B cell (primary cell): ENCODE data around the gene CBX2. TPM values are rescaled to one million over a fixed set of nuclear protein-coding genes. Genes with fewer than 3 reads are reported as not detected.

Experiments used
- ATAC-seq: fragments of 200-7000 bp; cut with Tn5 transposase; one replicate; pipeline ENCODE4 v1.10.0; 2021; ENCODE audit warnings: low read depth, mild to moderate bottlenecking, moderate number of reproducible peaks, moderate library complexity
- CTCF ChIA-PET: fragments of 350-600 bp; sonication (Branson Sonifier 250); formaldehyde crosslinking; loops from one replicate; lab custom pipeline; 2021; ENCODE audit warnings: antibody characterized with exemption, inconsistent platforms; lab: Charles Lee
- POLR2A ChIA-PET: fragments of 350-600 bp; sonication (Branson Sonifier 250); formaldehyde crosslinking; loops from one replicate; lab custom pipeline; 2021; ENCODE audit warnings: antibody characterized with exemption; lab: Charles Lee
- DNase-seq: peaks from one replicate; pipeline ENCODE4 v3.0.0; 2013
- H2AFZ ChIP-seq: 2 replicates; pipeline ENCODE4 v1.6.1; 2012; ENCODE audit warnings: mild to moderate bottlenecking, low read depth, low read length; ENCODE audit not compliant: insufficient read depth, poor library complexity, severe bottlenecking
- H3K27ac ChIP-seq, 2 donors: 1 replicate in 1 of 2; 2 replicates in 1 of 2; pipeline ENCODE4 v1.5.1; 2012 to 2013; ENCODE audit warnings: low read length in 2 of 2, mild to moderate bottlenecking in 2 of 2, moderate library complexity in 1 of 2
- H3K27me3 ChIP-seq, 4 experiments: fragments of 200-600 bp in 1 of 4; sonication (generic) in 1 of 4; replicated peaks in 1 of 4; 1 replicate in 2 of 4; 2 replicates in 2 of 4; pipeline versions ENCODE4 v1.6.1 to v1.7.0; 2013 to 2016; ENCODE audit warnings: low read length in 3 of 4, mild to moderate bottlenecking in 2 of 4, mixed read lengths in 1 of 4, moderate library complexity in 1 of 4; ENCODE audit not compliant: insufficient read depth in 4 of 4, control insufficient read depth in 3 of 4; ENCODE audit errors: control extremely low read depth in 1 of 4
- H3K36me3 ChIP-seq, 2 experiments: replicated peaks in 1 of 2; 1 replicate in 1 of 2; 2 replicates in 1 of 2; pipeline versions ENCODE4 v1.6.1 to v1.7.1; 2013; ENCODE audit warnings: low read length in 1 of 2; ENCODE audit not compliant: insufficient read depth in 2 of 2, control insufficient read depth in 1 of 2; ENCODE audit errors: control extremely low read depth in 1 of 2, extremely low read depth in 1 of 2
- H3K4me1 ChIP-seq, 2 donors: fragments of 200-600 bp in 1 of 2; sonication (generic) in 1 of 2; 1 replicate in 1 of 2; 2 replicates in 1 of 2; pipeline versions ENCODE4 v1.5.1 to v1.6.1; 2013 to 2017; ENCODE audit warnings: low read length in 2 of 2; ENCODE audit not compliant: control insufficient read depth in 2 of 2, insufficient read depth in 2 of 2
- H3K4me2 ChIP-seq: replicated peaks from 2 replicates; pipeline ENCODE3; 2012; ENCODE audit warnings: mild to moderate bottlenecking, low read depth, low read length; ENCODE audit not compliant: poor library complexity, severe bottlenecking
- H3K4me3 ChIP-seq, 5 experiments: fragments of 200-600 bp in 1 of 5; sonication (generic) in 1 of 5; 1 replicate in 3 of 5; 2 replicates in 2 of 5; pipeline versions ENCODE4 v1.5.1 to v1.7.0; 2011 to 2016; ENCODE audit warnings: low read length in 4 of 5, mild to moderate bottlenecking in 4 of 5, low read depth in 2 of 5, control low read depth in 1 of 5, moderate library complexity in 1 of 5; ENCODE audit not compliant: insufficient read depth in 1 of 5; ENCODE audit errors: control extremely low read depth in 1 of 5, extremely low read depth in 1 of 5
- H3K79me2 ChIP-seq: fragments of 200-600 bp; sonication (generic); one replicate; pipeline ENCODE4 v1.6.0; 2016; ENCODE audit warnings: low read length; ENCODE audit not compliant: control insufficient read depth, insufficient read depth
- H3K9ac ChIP-seq: fragments of 200-600 bp; sonication (generic); 2 replicates; pipeline ENCODE4 v1.6.1; 2017; ENCODE audit warnings: mild to moderate bottlenecking, low read length, moderate library complexity
- H3K9me3 ChIP-seq, 3 donors: one replicate each; pipeline versions ENCODE4 v1.6.1 to v1.7.1; 2013; ENCODE audit warnings: low read length in 2 of 3; ENCODE audit not compliant: control insufficient read depth in 2 of 3, insufficient read depth in 1 of 3; ENCODE audit errors: control extremely low read depth in 1 of 3
- H4K20me1 ChIP-seq: 2 replicates; pipeline ENCODE4 v1.6.0; 2012; ENCODE audit warnings: mild to moderate bottlenecking, low read length; ENCODE audit not compliant: insufficient read depth, control insufficient read depth, poor library complexity, severe bottlenecking
- H3K27ac Mint-ChIP-seq: one replicate; pipeline ENCODE4 v1.8.0; 2021; ENCODE audit warnings: mixed read lengths
- H3K27me3 Mint-ChIP-seq: one replicate; pipeline ENCODE4 v1.8.0; 2021; ENCODE audit warnings: mixed read lengths
- H3K4me1 Mint-ChIP-seq: one replicate; pipeline ENCODE4 v1.8.0; 2021; ENCODE audit warnings: mixed read lengths
- H3K4me3 Mint-ChIP-seq: one replicate; pipeline ENCODE4 v1.8.0; 2021; ENCODE audit warnings: mixed read lengths
- H3K9me3 Mint-ChIP-seq: one replicate; pipeline ENCODE4 v1.8.0; 2022; ENCODE audit warnings: mixed read lengths; ENCODE audit not compliant: insufficient read depth
- CTCF ChIP-seq: fragments of 200-600 bp; IDR thresholded peaks from one replicate; pipeline ENCODE4 v1.8.0; 2022; ENCODE audit warnings: antibody characterized with exemption, mild to moderate bottlenecking
- EZH2 ChIP-seq: IDR thresholded peaks from 2 replicates; pipeline ENCODE4 v1.6.1; 2012; ENCODE audit warnings: borderline replicate concordance, low read depth, mild to moderate bottlenecking, moderate library complexity, low read length; ENCODE audit not compliant: insufficient read depth, poor library complexity, severe bottlenecking
- WGBS: methylation state at CpG from one replicate; pipeline ENCODE4 v1.1.5; 2013; ENCODE audit warnings: missing lambda C conversion rate; ENCODE audit not compliant: insufficient coverage; 5-methylcytosine and 5-hydroxymethylcytosine counted together
- intact Hi-C: fragments of 100-400 bp; cut with micrococcal nuclease; formaldehyde crosslinking; loops from one replicate; pipeline ENCODE4 v1.10.0; 2022
- polyA plus RNA-seq: library from polyadenylated mRNA; depleted of rRNA; stranded (reverse); fragments of >200 nt; gene quantifications from 2 replicates; pipeline ENCODE4 v1.2.3, GENCODE V29; 2012
- total RNA-seq, 2 donors: library from RNA; stranded (reverse); fragments of 120-200 nt in 1 of 2; gene quantifications; 1 replicate in 1 of 2; 2 replicates in 1 of 2; pipeline versions ENCODE4 v1.2.3 to v1.2.4, GENCODE V29; 2013 to 2022

Gene CBX2
- total and polyA plus RNA-seq, 2 donors (not counting 1 experiment from before 2014, with no cell fraction given), result 0.10 to 0.47 TPM

DNA sequence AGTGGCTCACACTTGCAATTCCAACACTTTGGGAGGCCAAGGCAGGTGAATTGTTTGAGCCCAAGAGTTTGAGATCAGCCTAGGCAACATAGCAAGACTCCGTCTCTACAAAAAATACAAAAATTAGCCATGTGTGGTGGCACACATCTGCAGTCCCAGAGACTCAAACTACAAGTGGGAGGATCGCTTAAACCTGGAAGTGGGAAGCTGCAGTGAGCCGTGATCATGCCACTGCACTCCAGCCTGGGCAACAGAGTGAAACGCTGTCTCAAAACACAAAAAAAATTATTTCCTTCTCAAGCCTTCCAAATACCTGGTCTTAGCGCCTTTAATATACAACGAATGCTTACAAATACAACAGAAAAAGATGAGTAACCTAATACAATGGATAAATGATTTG, 19.7 kb upstream of the CBX2 start:
- Histone ChIP-seq H3K36me3 (no peaks in the 10 kb centered on the region), H3K9me3 (no peaks in the 10 kb centered on the region), H3K4me1 (no peaks in the 10 kb centered on the region), H2AFZ (no peak overlapping the region), H3K9ac (no peak overlapping the region), H3K4me3 (no peak overlapping the region), H4K20me1 (no peaks in the 10 kb centered on the region), H3K27me3 (peaks cover 0 to 24% (median 0%) of the 10 kb centered on the region in 4 experiments), H3K4me2 (no peak overlapping the region), H3K79me2 (no peaks in the 10 kb centered on the region), H3K27ac (no peak overlapping the region)
- Mint-ChIP-seq H3K27ac (no peak overlapping the region), H3K4me1 (no peaks in the 10 kb centered on the region), H3K9me3 (no peaks in the 10 kb centered on the region), H3K27me3 (peaks cover 31% of the 10 kb centered on the region), H3K4me3 (no peak overlapping the region)
- intact Hi-C loops, result no loop called here
- WGBS, result 80% methylated on average over 2 of the region's 6 CpGs
- ATAC-seq, result no peak
- ChIA-PET CTCF (no interaction called here), POLR2A (no interaction called here)
- DNase-seq, result no peak
- no peak for TF ChIP-seq EZH2
- no peak for TF ChIP-seq CTCF

- ChIA-PET CTCF (interaction anchor here (1.0 kb wide), 1 partner anchor 18 kb away, joined by 3 read pairs; no protein-coding TSS in a partner anchor), POLR2A (no interaction called here)
- Histone ChIP-seq H2AFZ (no peak overlapping the region), H3K27ac (no peak overlapping the region), H3K4me1 (no peaks in the 10 kb centered on the region), H3K4me3 (no peak overlapping the region), H3K4me2 (no peak overlapping the region), H3K27me3 (peaks cover 0 to 11% (median 0%) of the 10 kb centered on the region in 4 experiments), H3K9me3 (no peaks in the 10 kb centered on the region), H4K20me1 (no peaks in the 10 kb centered on the region), H3K36me3 (no peaks in the 10 kb centered on the region), H3K9ac (no peak overlapping the region), H3K79me2 (no peaks in the 10 kb centered on the region)
- DNase-seq (no peak), ATAC-seq (no peak)
- 86% methylated on average over 21 of the region's 21 CpGs for WGBS
- Mint-ChIP-seq H3K4me3 (no peak overlapping the region), H3K4me1 (no peaks in the 10 kb centered on the region), H3K9me3 (no peaks in the 10 kb centered on the region), H3K27me3 (peaks cover 27% of the 10 kb centered on the region), H3K27ac (no peak overlapping the region)
- TF ChIP-seq CTCF (no peak), EZH2 (no peak)
- intact Hi-C loops, result no loop called here
These were observed 17.6 kb upstream of the CBX2 start for GRCh38 chr17:79760197-79760906.
